SK-N-MC (cell line): Measurements from ENCODE around the gene LUZP2.

Source experiments
- DNase-seq: peaks from one replicate; pipeline ENCODE4 v3.0.0-alpha.2; 2011; ENCODE audit warnings: low read depth, low spot score
- H3K27ac ChIP-seq: fragments of 200-600 bp; sonication (generic); 2 replicates; pipeline ENCODE4 v1.5.1; 2016; ENCODE audit warnings: mixed run types
- H3K36me3 ChIP-seq: fragments of 200-600 bp; sonication (generic); 2 replicates; pipeline ENCODE4 v1.6.1; 2017; ENCODE audit warnings: antibody characterized with exemption, low read length, mixed read lengths; ENCODE audit not compliant: insufficient read depth
- H3K4me3 ChIP-seq: fragments of 200-600 bp; sonication (generic); 2 replicates; pipeline ENCODE4 v1.5.1; 2016
- H3K9ac ChIP-seq: fragments of 200-600 bp; sonication (generic); 2 replicates; pipeline ENCODE4 v1.8.0; 2017; ENCODE audit warnings: mixed run types, mixed read lengths; ENCODE audit not compliant: insufficient read length
- H3K9me3 ChIP-seq: fragments of 200-600 bp; sonication (generic); 2 replicates; pipeline ENCODE4 v1.6.1; 2017; ENCODE audit warnings: low read depth, mild to moderate bottlenecking, antibody characterized with exemption, low read length, moderate library complexity, mixed read lengths
- EZH2 ChIP-seq: fragments of 200-600 bp; sonication (generic); IDR thresholded peaks from one replicate; pipeline ENCODE4 v1.6.1; 2017; ENCODE audit warnings: antibody characterized with exemption
- FOXP2 ChIP-seq: optimal IDR thresholded peaks from 2 replicates; pipeline ENCODE3; 2011; ENCODE audit warnings: mild to moderate bottlenecking, moderate library complexity; ENCODE audit not compliant: insufficient read depth; ENCODE audit errors: extremely low read length, control extremely low read depth
- POLR2AphosphoS5 ChIP-seq: IDR thresholded peaks from 2 replicates; pipeline ENCODE4 v1.6.1; 2012; ENCODE audit warnings: mild to moderate bottlenecking, low read depth, low read length, borderline replicate concordance

The LUZP2 gene

GRCh38 chr11:24819006-24819405 is 322.2 kb downstream of the LUZP2 start:
- Histone ChIP-seq H3K9me3 (no peaks in the 10 kb centered on the region), H3K4me3 (no peak overlapping the region), H3K36me3 (no peaks in the 10 kb centered on the region), H3K9ac (no peak overlapping the region), H3K27ac (no peak overlapping the region)
- no peak for DNase-seq
- TF ChIP-seq POLR2AphosphoS5, result no peak
- TF ChIP-seq EZH2, result no peak
- no peak for TF ChIP-seq FOXP2

- no peak for DNase-seq
- Histone ChIP-seq H3K9ac (no peak overlapping the region), H3K27ac (no peak overlapping the region), H3K4me3 (no peak overlapping the region), H3K36me3 (no peaks in the 10 kb centered on the region), H3K9me3 (no peaks in the 10 kb centered on the region)
- TF ChIP-seq EZH2 (no peak), FOXP2 (no peak), POLR2AphosphoS5 (no peak)
Observed at GRCh38 chr11:24819863-24820434, 323.1 kb downstream of the LUZP2 start.

- DNase-seq, result no peak
- TF ChIP-seq EZH2 (no peak), POLR2AphosphoS5 (no peak), FOXP2 (no peak)
- no peak overlapping the region for H3K4me3 ChIP-seq
- H3K9ac ChIP-seq, result no peak overlapping the region
- no peak overlapping the region for H3K27ac ChIP-seq
- H3K36me3 ChIP-seq, result no peaks in the 10 kb centered on the region
- H3K9me3 ChIP-seq, result no peaks in the 10 kb centered on the region
Observed at GRCh38 chr11:24820541-24820940, 323.7 kb downstream of the LUZP2 start.

- Histone ChIP-seq H3K9me3 (no peaks in the 10 kb centered on the region), H3K9ac (no peak overlapping the region), H3K36me3 (no peaks in the 10 kb centered on the region), H3K4me3 (no peak overlapping the region), H3K27ac (no peak overlapping the region)
- TF ChIP-seq EZH2, result no peak
- TF ChIP-seq POLR2AphosphoS5, result no peak
- TF ChIP-seq FOXP2, result no peak
- no peak for DNase-seq
Observed at GRCh38 chr11:24828938-24829605, 332.2 kb downstream of the LUZP2 start.

- Histone ChIP-seq H3K9ac (no peak overlapping the region), H3K4me3 (no peak overlapping the region), H3K9me3 (no peaks in the 10 kb centered on the region), H3K36me3 (no peaks in the 10 kb centered on the region), H3K27ac (no peak overlapping the region)
- TF ChIP-seq EZH2 (no peak), POLR2AphosphoS5 (no peak), FOXP2 (no peak)
- DNase-seq, result no peak
Observed at GRCh38 chr11:24833573-24833972, 336.7 kb downstream of the LUZP2 start.

GRCh38 chr11:24837112-24837511 is 340.3 kb downstream of the LUZP2 start:
- Histone ChIP-seq H3K9ac (no peak overlapping the region), H3K9me3 (no peaks in the 10 kb centered on the region), H3K4me3 (no peak overlapping the region), H3K36me3 (no peaks in the 10 kb centered on the region), H3K27ac (no peak overlapping the region)
- TF ChIP-seq POLR2AphosphoS5, result no peak
- no peak for TF ChIP-seq EZH2
- no peak for TF ChIP-seq FOXP2
- no peak for DNase-seq

GRCh38 chr11:24842308-24842707 is 345.5 kb downstream of the LUZP2 start:
- H3K4me3 ChIP-seq, result no peak overlapping the region
- H3K9me3 ChIP-seq, result no peaks in the 10 kb centered on the region
- no peak overlapping the region for H3K9ac ChIP-seq
- DNase-seq, result no peak
- TF ChIP-seq POLR2AphosphoS5 (no peak), EZH2 (no peak), FOXP2 (no peak)
- H3K36me3 ChIP-seq, result no peaks in the 10 kb centered on the region
- H3K27ac ChIP-seq, result no peak overlapping the region

- no peak overlapping the region for H3K27ac ChIP-seq
- TF ChIP-seq FOXP2 (no peak), EZH2 (no peak), POLR2AphosphoS5 (no peak)
- DNase-seq, result no peak
- H3K9ac ChIP-seq, result no peak overlapping the region
- no peaks in the 10 kb centered on the region for H3K9me3 ChIP-seq
- H3K36me3 ChIP-seq, result no peaks in the 10 kb centered on the region
- no peak overlapping the region for H3K4me3 ChIP-seq
Observed at GRCh38 chr11:24844406-24844805, 347.6 kb downstream of the LUZP2 start.
